HG02588 (cell line): Measurements from ENCODE around the gene KATNBL1.

Experiments used
- ATAC-seq: cut with Tn5 transposase; IDR thresholded peaks from one replicate; pipeline ENCODE4 v1.9.1; 2021; ENCODE audit warnings: mild to moderate bottlenecking, moderate library complexity; ENCODE audit not compliant: unreplicated experiment

Gene KATNBL1, protein sequence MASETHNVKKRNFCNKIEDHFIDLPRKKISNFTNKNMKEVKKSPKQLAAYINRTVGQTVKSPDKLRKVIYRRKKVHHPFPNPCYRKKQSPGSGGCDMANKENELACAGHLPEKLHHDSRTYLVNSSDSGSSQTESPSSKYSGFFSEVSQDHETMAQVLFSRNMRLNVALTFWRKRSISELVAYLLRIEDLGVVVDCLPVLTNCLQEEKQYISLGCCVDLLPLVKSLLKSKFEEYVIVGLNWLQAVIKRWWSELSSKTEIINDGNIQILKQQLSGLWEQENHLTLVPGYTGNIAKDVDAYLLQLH

DNA sequence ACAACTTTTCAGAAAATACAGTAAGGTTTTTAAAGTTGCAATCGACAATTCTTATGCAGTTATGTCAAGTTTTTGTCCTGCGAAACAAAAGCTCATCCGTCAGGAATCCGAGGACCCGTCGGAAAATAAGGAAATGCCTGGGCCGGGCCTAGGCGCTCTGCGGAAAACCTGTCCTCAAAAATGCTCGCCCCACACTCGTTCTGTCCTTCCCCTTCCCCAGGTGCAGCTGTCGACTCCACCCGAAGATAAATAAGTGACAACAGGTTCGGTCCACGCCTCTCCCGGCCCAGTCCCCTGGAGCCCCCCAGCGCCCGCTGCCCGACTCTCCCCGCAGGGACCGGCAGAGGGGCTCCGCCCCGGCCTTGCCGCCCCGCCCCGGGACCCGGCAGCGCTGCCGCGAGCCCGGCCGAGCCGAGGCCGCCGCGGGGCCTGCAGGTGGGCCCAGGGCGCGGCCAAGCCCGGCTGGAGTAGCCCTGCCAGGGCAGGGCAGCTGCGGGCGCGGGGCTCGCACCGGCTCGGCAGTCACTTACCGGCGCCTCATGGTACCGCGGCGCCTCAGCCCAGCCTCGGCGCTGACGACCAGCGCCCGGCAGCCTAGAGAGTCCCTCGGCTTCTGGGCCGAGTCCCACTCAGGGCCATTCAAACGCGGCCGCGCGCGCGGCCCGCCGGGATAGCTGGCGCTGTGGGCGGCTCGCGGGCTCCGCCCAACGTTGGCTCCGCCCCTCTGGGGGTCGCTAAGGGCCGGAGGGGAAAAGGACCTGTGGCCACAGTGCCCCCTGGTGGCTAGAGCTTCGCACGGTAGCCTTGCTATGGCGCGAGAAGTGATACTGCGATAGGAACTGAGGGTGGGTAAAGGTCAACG, at the start of gene KATNBL1:
KATNBL1 (minus strand) TSS at position 676 of the 862 bp plus-strand sequence. CDS start 46,420 bp downstream, outside the sequence.
- peak; percentile 95 for ATAC-seq

GRCh38 chr15:34259566-34259965, 49.7 kb upstream of the KATNBL1 start:
- no peak for ATAC-seq

DNA sequence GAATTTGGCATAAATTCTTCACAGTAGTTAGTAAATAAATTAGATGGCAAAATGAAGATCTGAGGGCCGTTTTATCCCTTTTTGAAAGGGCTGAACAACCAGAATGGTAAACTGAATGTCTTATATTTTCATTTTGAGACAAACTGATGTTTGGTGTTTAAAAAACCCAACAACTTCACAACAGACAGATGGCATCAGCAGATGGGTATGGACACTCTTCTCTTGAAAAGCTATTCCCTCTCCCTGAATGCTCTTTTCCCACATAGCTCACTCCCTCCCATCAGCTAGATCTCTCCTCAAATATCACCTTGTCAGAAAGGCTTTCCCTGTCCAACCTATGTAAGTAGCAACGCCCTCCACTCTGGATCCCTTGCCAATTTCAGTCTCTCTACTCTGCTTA, 48.3 kb upstream of the KATNBL1 start:
- ATAC-seq: no peak

DNA sequence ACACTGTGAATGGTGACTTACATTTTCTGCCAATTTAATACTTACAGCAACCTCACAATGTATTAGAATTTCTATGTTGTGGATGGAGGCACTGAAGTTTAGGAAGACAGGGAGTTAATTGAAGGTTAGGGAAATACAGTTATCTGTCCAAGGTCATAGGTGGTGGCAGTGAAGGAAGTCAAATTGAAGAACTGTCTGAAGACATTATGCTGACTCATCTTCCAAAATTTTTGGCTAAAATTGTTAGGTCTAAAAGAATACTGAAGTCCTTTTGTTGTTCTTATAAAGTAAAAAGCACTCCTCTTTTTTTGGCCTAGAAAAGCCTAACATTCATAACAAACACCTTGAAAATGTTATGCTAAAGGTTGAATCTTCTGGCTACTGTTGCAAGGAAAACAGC, 42.6 kb upstream of the KATNBL1 start:
- no peak for ATAC-seq

- ATAC-seq: no peak
Observed at GRCh38 chr15:34248190-34248589, 38.3 kb upstream of the KATNBL1 start.

DNA sequence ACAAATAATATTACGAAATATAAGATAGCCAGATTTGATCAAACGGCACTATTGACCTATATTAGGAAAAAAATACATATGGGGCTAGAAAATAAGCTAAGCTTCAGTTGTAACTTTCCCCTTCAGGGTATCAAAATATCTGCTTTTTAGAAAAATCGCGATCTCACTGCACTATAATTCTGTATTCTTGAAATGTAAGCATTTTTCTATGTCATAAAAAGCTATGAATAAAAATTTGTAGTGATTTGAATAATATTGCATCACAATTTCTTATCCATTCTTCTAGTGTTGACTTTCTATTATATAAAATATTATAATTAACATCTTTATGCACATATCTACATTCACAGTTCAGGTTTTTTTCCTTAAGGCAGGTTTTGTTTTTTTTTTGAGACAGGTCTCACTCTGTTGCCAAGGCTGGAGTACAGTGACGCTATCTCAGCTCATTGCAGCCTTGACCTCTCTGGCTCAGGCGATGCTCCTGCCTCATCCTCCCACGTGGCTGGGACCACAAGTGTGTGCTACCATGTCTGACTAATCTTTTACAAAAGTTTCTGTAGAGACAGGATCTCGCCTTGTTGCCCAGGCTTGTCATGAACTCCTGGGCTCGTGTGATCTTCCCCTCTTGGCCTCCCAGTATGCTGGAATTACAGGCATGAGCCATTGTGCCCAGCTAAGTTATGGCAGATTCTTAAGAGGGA, 36.5 kb upstream of the KATNBL1 start:
- ATAC-seq: no peak

DNA sequence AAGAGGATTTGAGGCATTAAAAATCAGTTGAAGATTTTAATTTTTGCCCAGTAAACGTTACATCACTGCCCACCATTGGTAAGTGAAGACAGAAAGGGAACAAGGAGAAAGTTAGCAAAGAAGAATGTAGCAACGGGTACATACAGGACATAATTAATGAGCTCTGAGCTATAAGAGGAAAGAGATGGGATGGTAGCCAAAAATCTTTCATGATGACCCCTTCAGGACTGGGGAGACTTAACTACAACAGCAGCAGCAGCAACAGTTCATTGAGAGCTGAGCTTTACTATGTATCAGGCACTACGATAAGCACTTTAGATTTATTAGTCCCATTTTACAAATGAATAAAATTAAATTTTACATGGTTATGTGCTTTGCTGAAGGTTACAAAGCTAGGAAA, 33.3 kb upstream of the KATNBL1 start:
- no peak for ATAC-seq

GRCh38 chr15:34242331-34242710, 32.4 kb upstream of the KATNBL1 start:
- no peak for ATAC-seq

DNA sequence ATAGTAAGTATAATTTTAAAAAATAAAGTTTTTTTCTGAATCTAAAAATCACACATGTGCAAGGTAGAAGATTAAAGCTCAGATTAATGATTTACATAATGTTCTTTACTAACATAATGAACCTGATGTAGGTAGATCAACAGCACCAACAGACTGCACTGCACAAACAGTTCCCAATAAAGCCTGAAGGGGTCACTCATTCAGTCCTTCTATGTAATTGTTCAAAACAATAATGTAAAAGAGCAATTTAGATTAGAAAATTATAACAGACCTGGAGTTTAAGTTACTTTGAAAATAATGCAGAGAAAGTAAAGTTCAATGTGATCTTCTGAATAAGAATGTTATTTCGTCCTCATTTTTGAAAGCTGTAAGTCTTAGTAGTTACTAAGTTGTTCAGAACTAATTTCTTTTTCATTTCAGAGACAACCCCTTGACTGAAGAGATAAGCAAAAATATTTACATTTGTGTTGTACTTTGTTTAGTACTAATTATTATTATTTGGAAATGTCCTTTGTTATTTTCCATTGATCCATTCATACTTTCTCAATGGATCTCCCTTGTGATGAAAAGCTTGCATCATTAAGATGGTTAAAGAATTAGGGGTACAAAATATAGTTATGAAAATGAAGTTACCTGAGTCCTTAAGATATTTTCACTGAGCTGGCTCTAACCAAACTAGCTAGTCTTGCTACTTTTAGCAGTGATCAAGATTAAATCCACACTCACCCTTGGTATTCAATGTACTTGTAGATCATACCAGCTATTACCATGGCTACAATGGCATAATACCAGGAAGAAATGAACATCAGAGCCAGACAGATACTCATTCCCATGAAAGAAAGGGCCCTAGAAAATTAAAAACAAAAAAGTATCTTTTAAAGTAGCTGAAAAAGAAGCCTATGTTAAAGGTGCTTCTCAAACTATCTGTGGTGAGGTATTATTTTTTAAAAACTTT, 31.8 kb upstream of the KATNBL1 start:
- no peak for ATAC-seq

GRCh38 chr15:34240537-34240936, 30.6 kb upstream of the KATNBL1 start:
- ATAC-seq: no peak

DNA sequence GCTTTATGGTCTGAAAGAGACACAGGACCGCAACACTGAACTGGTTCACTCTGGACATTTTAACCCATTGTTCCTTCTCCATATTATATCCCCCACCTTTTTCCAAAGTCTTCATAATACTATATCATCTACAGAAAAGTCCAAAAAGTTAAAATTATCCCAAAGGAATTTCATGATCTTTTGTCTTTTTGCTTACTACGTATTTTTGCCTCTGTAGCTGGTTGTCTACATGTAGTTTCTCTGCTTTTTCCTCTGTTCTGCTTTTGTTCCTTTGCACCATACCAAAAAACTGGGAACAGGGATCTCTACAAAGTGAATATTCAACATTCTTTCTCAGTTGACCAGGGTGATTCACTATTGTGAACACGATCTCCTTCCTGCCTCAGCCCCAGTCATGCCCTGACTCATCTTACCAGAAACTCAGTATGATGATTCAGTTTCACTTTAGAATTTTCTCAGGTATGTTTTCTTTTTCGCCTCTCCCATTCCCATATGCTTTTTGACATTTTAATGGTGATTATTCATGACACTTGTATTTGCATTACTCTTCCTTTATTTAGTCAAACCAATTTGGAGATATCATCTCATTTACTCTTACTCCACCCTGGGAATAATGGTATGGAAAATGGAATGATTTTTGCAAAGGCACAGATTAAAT, 29.4 kb upstream of the KATNBL1 start:
- ATAC-seq: no peak

DNA sequence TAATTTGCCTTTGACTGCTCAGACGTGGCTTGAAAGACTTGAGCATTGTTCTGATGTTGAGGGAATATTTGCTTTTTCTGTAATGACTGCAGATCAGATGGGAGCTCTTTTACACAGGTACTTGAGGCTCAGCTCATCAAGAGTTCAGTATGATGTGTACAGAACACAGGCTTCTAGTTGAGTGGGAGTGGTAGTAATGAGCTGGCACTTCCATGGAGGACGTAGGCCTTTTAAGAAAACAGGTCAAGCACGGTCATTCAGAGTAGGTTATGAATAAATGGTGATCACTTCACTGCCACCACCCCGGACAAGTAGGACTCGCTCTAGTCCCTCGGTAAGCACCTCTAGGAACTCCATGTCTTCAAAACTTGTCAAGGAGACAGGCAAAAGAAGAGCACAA, 23.7 kb upstream of the KATNBL1 start:
- no peak for ATAC-seq

GRCh38 chr15:34223904-34224596, 14.2 kb upstream of the KATNBL1 start:
- no peak for ATAC-seq

- ATAC-seq: no peak
Observed at GRCh38 chr15:34217587-34218225, 7.8 kb upstream of the KATNBL1 start.

- ATAC-seq: no peak
Observed at GRCh38 chr15:34216527-34217270, 6.8 kb upstream of the KATNBL1 start.

GRCh38 chr15:34214135-34214534, 4.2 kb upstream of the KATNBL1 start:
- ATAC-seq: no peak

- ATAC-seq: no peak
Observed at GRCh38 chr15:34213690-34214089, 3.8 kb upstream of the KATNBL1 start.

GRCh38 chr15:34206011-34206410, 3.9 kb downstream of the KATNBL1 start:
- no peak for ATAC-seq
